Aorta (tissue), 5 donors: ENCODE data around the gene RRN3. TPM values are rescaled to one million over a fixed set of nuclear protein-coding genes. Genes with fewer than 3 reads are reported as not detected.
"Not testable (repeated sequence)": the region's sequence is repeated elsewhere in the genome, so short reads cannot be mapped to it uniquely, and the experiment has no call there.

Source experiments
- ATAC-seq: fragments of 200-7000 bp; cut with Tn5 transposase; one replicate; pipeline ENCODE4 v1.9.1; 2022; ENCODE audit warnings: moderate library complexity; ENCODE audit not compliant: low FRiP score
- DNase-seq, 2 donors: peaks; one replicate each; pipeline ENCODE4 v3.0.0-alpha.2; 2020
- H3K27ac ChIP-seq, 2 donors: one replicate each; pipeline ENCODE4 v1.5.1; 2013; ENCODE audit warnings: low read length in 2 of 2, mild to moderate bottlenecking in 2 of 2, moderate library complexity in 2 of 2, control low read depth in 1 of 2, inconsistent platforms in 1 of 2, low read depth in 1 of 2
- H3K27me3 ChIP-seq, 2 donors: one replicate each; pipeline ENCODE4 v1.6.1; 2013; ENCODE audit warnings: control low read depth in 1 of 2, low read length in 1 of 2, mild to moderate bottlenecking in 1 of 2, moderate library complexity in 1 of 2; ENCODE audit not compliant: insufficient read depth in 2 of 2, control insufficient read depth in 1 of 2
- H3K36me3 ChIP-seq, 2 donors: one replicate each; pipeline ENCODE4 v1.6.1; 2013; ENCODE audit warnings: control low read depth in 1 of 2, low read length in 1 of 2, mild to moderate bottlenecking in 1 of 2; ENCODE audit not compliant: insufficient read depth in 2 of 2, control insufficient read depth in 1 of 2
- H3K4me1 ChIP-seq, 2 donors: one replicate each; pipeline ENCODE4 v1.6.1; 2013; ENCODE audit warnings: low read length in 2 of 2, control low read depth in 1 of 2, mild to moderate bottlenecking in 1 of 2, moderate library complexity in 1 of 2; ENCODE audit not compliant: insufficient read depth in 2 of 2, control insufficient read depth in 1 of 2
- H3K4me3 ChIP-seq, 2 donors: one replicate each; pipeline ENCODE4 v1.5.1; 2013; ENCODE audit warnings: low read length in 2 of 2, control low read depth in 1 of 2, mild to moderate bottlenecking in 1 of 2
- H3K9me3 ChIP-seq: one replicate; pipeline ENCODE4 v1.6.1; 2013; ENCODE audit warnings: mild to moderate bottlenecking, low read length; ENCODE audit not compliant: control insufficient read depth
- WGBS, 2 donors: extraction: QIAGEN DNeasy Blood & Tissue Kit; methylation state at CpG; one replicate each; pipeline ENCODE4 v1.1.7; 2013; 5-methylcytosine and 5-hydroxymethylcytosine counted together
- intact Hi-C, 2 donors: fragments of 100-400 bp; cut with DNase I; formaldehyde crosslinking; loops; one replicate each; pipeline versions ENCODE4 v1.14.2 to v1.15.0; 2022
- polyA plus RNA-seq, 2 donors: library from polyadenylated mRNA; stranded (reverse); fragments of 200-250 nt; gene quantifications; one replicate each; pipeline ENCODE4 v1.2.3, GENCODE V29; 2013
- total RNA-seq, 2 donors: library from RNA; stranded (reverse); fragmentation: NEBNext Ultra II Directional; extraction: Animal tissue kit (Norgen Biotek cat#: 25700); gene quantifications; one replicate each; pipeline ENCODE4 v1.2.1, GENCODE V29; 2021
- donor health status: healthy with polysubstance abuse.
- donor health status: Bipolar disorder and iron deficiency.
- donor health status: DM: no; HTN: no; CAD: no.
- donor health status: DM: no; HTN: no; CAD: no.
- donor health status: DM: yes; HTN: yes; CAD: no.

Gene RRN3
- total and polyA plus RNA-seq, 4 donors = 9.4 to 22.9 (median 15.4) TPM

- Histone ChIP-seq H3K27ac (no peak overlapping the region), H3K4me3 (peak overlapping the region; percentile 78 to 83), H3K9me3 (no peaks in the 10 kb centered on the region), H3K27me3 (no peaks in the 10 kb centered on the region), H3K36me3 (peaks cover 0 to 1% of the 10 kb centered on the region in 2 donors), H3K4me1 (no peaks in the 10 kb centered on the region)
- WGBS, 2 donors = 83 to 84% methylated on average over 19 of the region's 19 CpGs
- DNase-seq (no peak), ATAC-seq (no peak)
- intact Hi-C loops = no loop called here
Measured at GRCh38 chr16:15054357-15055140, 39.5 kb downstream of the RRN3 start.

DNA sequence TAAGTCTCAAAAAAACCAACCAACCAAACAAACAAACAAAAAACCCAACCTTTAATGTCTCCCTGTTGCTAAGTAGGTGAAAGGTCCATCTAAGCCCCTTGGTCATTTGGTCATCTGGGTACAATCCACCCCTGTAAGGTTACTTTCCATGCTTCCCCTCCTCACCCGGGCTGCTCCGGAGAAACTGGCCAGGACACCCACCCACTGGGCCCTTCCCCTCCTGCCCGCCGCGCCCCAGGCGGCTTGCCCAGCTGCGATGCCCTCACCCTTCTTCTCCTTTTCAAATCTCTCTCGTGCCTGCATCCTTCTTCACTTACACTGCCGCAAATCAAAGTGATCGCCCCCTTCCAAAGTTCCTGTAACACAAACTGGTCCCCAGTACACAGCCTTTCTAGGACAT lies 40.2 kb downstream of the RRN3 start:
- H3K27me3 ChIP-seq = no peaks in the 10 kb centered on the region
- intact Hi-C loops = no loop called here
- no peaks in the 10 kb centered on the region for H3K36me3 ChIP-seq
- H3K4me3 ChIP-seq = no peak overlapping the region
- no peak overlapping the region for H3K27ac ChIP-seq
- ATAC-seq (no peak), DNase-seq (peak in 1 of 2 donors; percentile 71)
- H3K4me1 ChIP-seq = no peaks in the 10 kb centered on the region
- no peaks in the 10 kb centered on the region for H3K9me3 ChIP-seq
- 93 to 94% methylated on average over 10 of the region's 10 CpGs for WGBS, 2 donors

DNA sequence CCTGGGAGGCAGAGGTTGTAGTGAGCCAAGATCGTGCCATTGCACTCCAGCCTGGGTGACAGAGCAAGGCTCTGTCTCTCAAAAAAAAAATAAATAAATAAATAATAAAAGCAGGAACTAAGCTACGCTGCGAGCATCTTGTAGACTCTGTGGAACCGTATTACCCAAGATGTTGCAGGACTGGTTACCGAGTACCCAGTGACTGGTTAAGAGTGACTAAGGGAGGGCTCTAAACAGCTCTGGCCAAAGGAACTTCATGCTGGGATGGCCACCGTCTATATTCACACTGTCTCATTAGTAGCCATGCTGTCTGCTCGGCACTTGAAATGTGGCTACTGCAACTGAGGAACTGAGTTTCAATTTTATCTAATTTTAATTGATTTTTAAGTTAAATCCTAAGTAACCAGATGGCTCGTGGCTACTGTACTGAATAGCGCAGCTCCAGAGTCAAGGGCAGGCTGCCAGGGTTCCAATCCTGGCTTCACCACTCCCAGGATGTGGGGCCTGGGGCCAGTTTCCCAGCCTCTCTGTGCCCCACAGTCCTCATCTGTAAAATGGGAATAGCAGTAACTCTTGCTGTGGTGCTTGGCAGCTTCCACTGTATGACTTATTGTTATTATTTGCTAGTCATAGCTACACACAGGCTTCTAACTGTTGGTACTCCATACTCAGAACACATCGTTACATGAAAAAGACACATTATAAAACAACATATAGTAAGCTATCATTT lies 41.2 kb downstream of the RRN3 start:
- ATAC-seq (no peak), DNase-seq (no peak)
- Histone ChIP-seq H3K4me1 (no peaks in the 10 kb centered on the region), H3K36me3 (no peaks in the 10 kb centered on the region), H3K27me3 (no peaks in the 10 kb centered on the region), H3K4me3 (no peak overlapping the region), H3K9me3 (no peaks in the 10 kb centered on the region), H3K27ac (no peak overlapping the region)
- 81 to 82% methylated on average over 10 of the region's 10 CpGs for WGBS, 2 donors
- intact Hi-C loops = no loop called here

GRCh38 chr16:15051387-15051951 lies 42.6 kb downstream of the RRN3 start:
- H3K27me3 ChIP-seq = no peaks in the 10 kb centered on the region
- ATAC-seq (no peak), DNase-seq (no peak)
- no peaks in the 10 kb centered on the region for H3K4me1 ChIP-seq
- no peak overlapping the region for H3K4me3 ChIP-seq
- WGBS, 2 donors = 95 to 97% methylated on average over 9 of the region's 9 CpGs
- intact Hi-C loops = no loop called here
- H3K9me3 ChIP-seq = no peaks in the 10 kb centered on the region
- H3K27ac ChIP-seq = no peak overlapping the region
- H3K36me3 ChIP-seq = no peaks in the 10 kb centered on the region

- intact Hi-C loops, ATAC-seq: not testable (repeated sequence)
- 97 to 100% methylated on average over 1 of the region's 1 CpG for WGBS, 2 donors
Measured at GRCh38 chr16:15050440-15050839, 43.6 kb downstream of the RRN3 start.

GRCh38 chr16:15049581-15050180 lies 44.4 kb downstream of the RRN3 start:
- DNase-seq (no peak), ATAC-seq (no peak)
- Histone ChIP-seq H3K36me3 (no peaks in the 10 kb centered on the region), H3K4me1 (no peaks in the 10 kb centered on the region), H3K27me3 (no peaks in the 10 kb centered on the region), H3K4me3 (no peak overlapping the region), H3K27ac (no peak overlapping the region), H3K9me3 (no peaks in the 10 kb centered on the region)
- 89 to 97% methylated on average over 3 of the region's 3 CpGs for WGBS, 2 donors
- intact Hi-C loops = no loop called here

More at GRCh38 chr16:15050440-15050839, 43.6 kb downstream of the RRN3 start:
- not testable (repeated sequence) for H3K4me1 ChIP-seq, DNase-seq, H3K36me3 ChIP-seq, H3K27ac ChIP-seq, H3K4me3 ChIP-seq, H3K9me3 ChIP-seq, H3K27me3 ChIP-seq

GRCh38 chr16:15046692-15047376 lies 47.2 kb downstream of the RRN3 start:
- Histone ChIP-seq H3K27me3 (no peaks in the 10 kb centered on the region), H3K36me3 (peaks cover 0 to 3% of the 10 kb centered on the region in 2 donors), H3K9me3 (no peaks in the 10 kb centered on the region), H3K4me3 (no peak overlapping the region), H3K4me1 (no peaks in the 10 kb centered on the region), H3K27ac (no peak overlapping the region)
- intact Hi-C loops = no loop called here
- peak; percentile 44 for ATAC-seq
- 95% methylated on average over 21 of the region's 21 CpGs for WGBS, 2 donors
- DNase-seq = no peak

DNA sequence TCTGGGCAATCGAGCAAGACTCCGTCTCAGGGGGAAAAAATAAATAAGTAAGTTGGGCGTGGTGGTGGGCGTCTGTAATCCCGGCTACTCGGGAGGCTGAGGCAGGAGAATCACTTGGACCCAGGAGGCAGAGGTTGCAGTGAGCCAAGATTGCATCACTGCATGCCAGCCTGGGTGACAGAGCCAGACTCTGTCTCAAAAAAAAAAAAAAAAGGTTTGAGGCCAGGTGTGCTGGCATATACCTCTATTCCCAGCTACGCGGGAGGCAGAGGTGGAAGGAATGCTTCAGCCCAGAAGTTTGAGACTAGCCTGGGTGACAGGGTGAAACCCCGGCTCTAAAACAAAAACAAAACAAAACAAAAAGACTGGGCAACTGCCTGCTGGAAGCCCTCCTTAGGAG lies 48.8 kb downstream of the RRN3 start:
- H3K27ac ChIP-seq, H3K4me1 ChIP-seq, H3K4me3 ChIP-seq, ATAC-seq, intact Hi-C loops, H3K36me3 ChIP-seq, H3K27me3 ChIP-seq, DNase-seq, H3K9me3 ChIP-seq: not testable (repeated sequence)
- WGBS, 2 donors = 74 to 75% methylated on average over 9 of the region's 9 CpGs
